ENCODE measurements around the gene GNPTG.

Gene GNPTG

GRCh38 chr16:1351582-1352362, at the start of gene GNPTG, which contains the start of gene TSR3:
Gene GNPTG, plus strand, starts transcription at chr16:1351931. Its CDS starts 35 bp downstream, at chr16:1351966.
Gene TSR3, minus strand, starts transcription at chr16:1351878. Its CDS starts 74 bp downstream, at chr16:1351804.
- in situ Hi-C loops (cut with MboI; ENCODE audit: low sequenced_read_pairs), result no loop called here

GRCh38 chr16:1305823-1306222, 45.9 kb upstream of the GNPTG start:
- in situ Hi-C loops (cut with MboI; ENCODE audit: low sequenced_read_pairs), result no loop called here

- in situ Hi-C loops (cut with MboI; ENCODE audit: low sequenced_read_pairs), result no loop called here
Observed at GRCh38 chr16:1306334-1306733, 45.4 kb upstream of the GNPTG start.

- in situ Hi-C loops (cut with MboI; ENCODE audit: low sequenced_read_pairs), result no loop called here
Observed at GRCh38 chr16:1308036-1308976, 43.4 kb upstream of the GNPTG start.

- in situ Hi-C loops (cut with MboI; ENCODE audit: low sequenced_read_pairs), result no loop called here
Observed at GRCh38 chr16:1308977-1309885, 42.5 kb upstream of the GNPTG start, which contains the start of gene UBE2I. Gene UBE2I, plus strand, starts transcription at chr16:1309636. Its CDS starts 4,395 bp downstream, at chr16:1314031.

- in situ Hi-C loops (cut with MboI; ENCODE audit: low sequenced_read_pairs), result no loop called here
Observed at GRCh38 chr16:1309888-1310831, 41.6 kb upstream of the GNPTG start.

GRCh38 chr16:1310832-1311200, 40.9 kb upstream of the GNPTG start:
- in situ Hi-C loops (cut with MboI; ENCODE audit: low sequenced_read_pairs), result no loop called here

- in situ Hi-C loops (cut with MboI; ENCODE audit: low sequenced_read_pairs), result no loop called here
Observed at GRCh38 chr16:1311212-1311737, 40.5 kb upstream of the GNPTG start.

GRCh38 chr16:1311738-1312466, 39.8 kb upstream of the GNPTG start:
- in situ Hi-C loops (cut with MboI; ENCODE audit: low sequenced_read_pairs), result no loop called here

GRCh38 chr16:1312467-1312816, 39.3 kb upstream of the GNPTG start:
- in situ Hi-C loops (cut with MboI; ENCODE audit: low sequenced_read_pairs), result no loop called here

- in situ Hi-C loops (cut with MboI; ENCODE audit: low sequenced_read_pairs), result no loop called here
Observed at GRCh38 chr16:1312903-1313302, 38.8 kb upstream of the GNPTG start.

GRCh38 chr16:1313721-1314369, 37.9 kb upstream of the GNPTG start:
- in situ Hi-C loops (cut with MboI; ENCODE audit: low sequenced_read_pairs), result no loop called here

GRCh38 chr16:1314399-1315068, 37.2 kb upstream of the GNPTG start:
- in situ Hi-C loops (cut with MboI; ENCODE audit: low sequenced_read_pairs), result no loop called here

GRCh38 chr16:1315081-1316032, 36.4 kb upstream of the GNPTG start:
- in situ Hi-C loops (cut with MboI; ENCODE audit: low sequenced_read_pairs), result no loop called here

- in situ Hi-C loops (cut with MboI; ENCODE audit: low sequenced_read_pairs), result no loop called here
Observed at GRCh38 chr16:1316033-1316405, 35.7 kb upstream of the GNPTG start.

GRCh38 chr16:1317479-1318267, 34.1 kb upstream of the GNPTG start:
- in situ Hi-C loops (cut with MboI; ENCODE audit: low sequenced_read_pairs), result no loop called here
